Chondrocyte (in vitro differentiated cells): ENCODE data around the gene HOXC6. TPM values are rescaled to one million over a fixed set of nuclear protein-coding genes. Genes with fewer than 3 reads are reported as not detected.

ENCODE experiments used
- DNase-seq: peaks from one replicate; pipeline ENCODE4 v3.0.0; 2021; ENCODE audit warnings: mixed read lengths, low spot score
- H3K27ac Mint-ChIP-seq: one replicate; pipeline ENCODE4 v1.8.0; 2021; ENCODE audit warnings: mild to moderate bottlenecking, moderate library complexity, mixed read lengths; ENCODE audit not compliant: unreplicated experiment
- H3K27me3 Mint-ChIP-seq: 2 replicates; pipeline ENCODE4 v1.8.0; 2021; ENCODE audit warnings: low read depth, mixed read lengths
- H3K36me3 Mint-ChIP-seq: 2 replicates; pipeline ENCODE4 v1.8.0; 2021; ENCODE audit warnings: low read depth, mixed read lengths
- H3K4me1 Mint-ChIP-seq: 2 replicates; pipeline ENCODE4 v1.8.0; 2021; ENCODE audit warnings: low read depth, mild to moderate bottlenecking, mixed read lengths
- H3K4me3 Mint-ChIP-seq: one replicate; pipeline ENCODE4 v1.8.0; 2021; ENCODE audit warnings: mild to moderate bottlenecking, moderate library complexity, mixed read lengths; ENCODE audit not compliant: unreplicated experiment
- H3K9me3 Mint-ChIP-seq: 2 replicates; pipeline ENCODE4 v1.8.0; 2021; ENCODE audit warnings: low read depth, mixed read lengths
- CTCF ChIP-seq: fragments of 200-600 bp; sonication (generic); IDR thresholded peaks from 2 replicates; pipeline ENCODE4 v1.5.0; 2021; ENCODE audit warnings: antibody characterized with exemption, mild to moderate bottlenecking, moderate library complexity
- total RNA-seq: library from RNA; stranded (reverse); gene quantifications from 3 replicates; pipeline ENCODE4 v1.2.1, GENCODE V29; 2021

HOXC6 gene
- total RNA-seq, 1 donor from 2014 or later = not detected

GRCh38 chr12:53996240-53997203 lies 31.7 kb upstream of the HOXC6 start:
- H3K9me3 Mint-ChIP-seq = no peaks in the 10 kb centered on the region
- H3K27me3 Mint-ChIP-seq = peaks cover 88% of the 10 kb centered on the region
- peaks cover 23% of the 10 kb centered on the region for H3K4me1 Mint-ChIP-seq
- H3K27ac Mint-ChIP-seq = no peak overlapping the region
- no peak for DNase-seq
- peaks cover 5% of the 10 kb centered on the region for H3K36me3 Mint-ChIP-seq
- H3K4me3 Mint-ChIP-seq = peak overlapping the region; percentile 69
- no peak for TF ChIP-seq CTCF

- H3K4me1 Mint-ChIP-seq = peaks cover 23% of the 10 kb centered on the region
- no peak overlapping the region for H3K27ac Mint-ChIP-seq
- H3K4me3 Mint-ChIP-seq = no peak overlapping the region
- no peak for DNase-seq
- H3K27me3 Mint-ChIP-seq = peaks cover 88% of the 10 kb centered on the region
- TF ChIP-seq CTCF = no peak
- H3K36me3 Mint-ChIP-seq = peaks cover 5% of the 10 kb centered on the region
- H3K9me3 Mint-ChIP-seq = no peaks in the 10 kb centered on the region
These were observed 30.8 kb upstream of the HOXC6 start for GRCh38 chr12:53997204-53998109.

GRCh38 chr12:53998110-53998899 lies 29.9 kb upstream of the HOXC6 start:
- H3K9me3 Mint-ChIP-seq = no peaks in the 10 kb centered on the region
- no peak for TF ChIP-seq CTCF
- H3K27ac Mint-ChIP-seq = no peak overlapping the region
- peaks cover 23% of the 10 kb centered on the region for H3K4me1 Mint-ChIP-seq
- H3K4me3 Mint-ChIP-seq = no peak overlapping the region
- peaks cover 5% of the 10 kb centered on the region for H3K36me3 Mint-ChIP-seq
- H3K27me3 Mint-ChIP-seq = peaks cover 89% of the 10 kb centered on the region
- no peak for DNase-seq

GRCh38 chr12:53998900-53999236 lies 29.4 kb upstream of the HOXC6 start:
- Mint-ChIP-seq H3K36me3 (peaks cover 6% of the 10 kb centered on the region), H3K4me3 (no peak overlapping the region), H3K4me1 (peaks cover 23% of the 10 kb centered on the region), H3K27ac (no peak overlapping the region), H3K9me3 (no peaks in the 10 kb centered on the region), H3K27me3 (peaks cover 89% of the 10 kb centered on the region)
- TF ChIP-seq CTCF = no peak
- DNase-seq = no peak
